H1 (cell line): ENCODE results near the gene DPP4. TPM values are rescaled to one million over a fixed set of nuclear protein-coding genes. Genes with fewer than 3 reads are reported as not detected.

Source experiments
- CBX8 ChIP-seq: fragments of 300-800, 300-1000 bp; sonication (generic); IDR thresholded peaks from 2 replicates; pipeline ENCODE4 v1.7.1; 2016; ENCODE audit warnings: low read depth, low read length, borderline replicate concordance
- SIRT6 ChIP-seq: IDR thresholded peaks from one replicate; pipeline ENCODE4 v1.7.1; 2012; ENCODE audit warnings: low read length, inconsistent platforms
- polyA plus RNA-seq, 7 experiments: library from polyadenylated mRNA; depleted of rRNA in 3 of 7; stranded (reverse) in 5 of 7; unstranded in 2 of 7; fragments of >200 nt in 5 of 7; fragments of 200-250 nt in 2 of 7; gene quantifications; 1 replicate in 5 of 7; 2 replicates in 1 of 7; 4 replicates in 1 of 7; pipeline versions ENCODE4 v1.2.1 to v1.2.3, GENCODE V29; 2011 to 2013; ENCODE audit warnings: missing spikeins in 2 of 7, mixed read lengths in 2 of 7
- total RNA-seq: library from RNA; stranded (reverse); fragmentation: NEBNext Ultra II Directional; extraction: Animal tissue kit (Norgen Biotek cat#: 25700); gene quantifications from 2 replicates; pipeline ENCODE4 v1.2.1, GENCODE V29; 2021

The DPP4 gene
- total and polyA plus RNA-seq, 2 of the 8 experiments (the other 6 are each of a cell fraction or from before 2014, with no cell fraction given) = 1.3 to 3.1 TPM

GRCh38 chr2:162053066-162053807 lies 20.8 kb downstream of the DPP4 start (continued):
- TF ChIP-seq SIRT6 (no peak), CBX8 (no peak)
- TF ChIP-seq, all 59 proteins: peak for 0
